GM03348 (cell line): ENCODE data around the gene TPPP3.

Experiments
- DNase-seq: peaks from one replicate; pipeline ENCODE4 v3.0.0; 2012; ENCODE audit warnings: low spot score

TPPP3 gene

DNA sequence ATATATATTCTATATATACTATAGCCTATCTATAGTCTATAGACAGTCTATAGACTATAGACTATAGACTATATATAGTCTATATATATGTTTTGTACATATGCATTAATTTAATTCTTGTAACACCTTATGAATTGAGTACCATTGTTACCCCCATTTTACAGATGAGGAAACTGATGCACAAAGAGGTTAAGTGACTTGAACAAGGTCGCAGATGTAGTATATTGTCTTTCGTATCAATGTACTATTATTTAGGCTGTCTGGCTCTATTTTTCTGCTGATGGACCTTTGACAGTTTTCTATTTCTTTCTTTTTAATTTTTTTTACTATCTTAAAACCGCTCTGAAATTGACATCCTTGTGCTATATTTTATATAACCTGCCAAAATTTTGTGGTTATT, 52.0 kb downstream of the TPPP3 start:
- no peak for DNase-seq
